NCI-H82 (cell line): ENCODE results near the gene DNMBP.
"Not testable (repeated sequence)": the region's sequence is repeated elsewhere in the genome, so short reads cannot be mapped to it uniquely, and the experiment has no call there.

Experiments used
- DNase-seq: peaks from one replicate; lab custom pipeline; 2025; lab: John Stamatoyannopoulos, UW

The DNMBP gene

GRCh38 chr10:100014071-100014762 lies 4.5 kb upstream of the DNMBP start:
- DNase-seq: peak; percentile 27

GRCh38 chr10:100013621-100014020 lies 3.9 kb upstream of the DNMBP start:
- no peak for DNase-seq

- not testable (repeated sequence) for DNase-seq
Measured at GRCh38 chr10:100011906-100012305, 2.2 kb upstream of the DNMBP start.

- peak; percentile 76 for DNase-seq
Measured at GRCh38 chr10:100009283-100009792, 409 bp downstream of the DNMBP start.

GRCh38 chr10:100008708-100009282 lies 952 bp downstream of the DNMBP start:
- DNase-seq: peak; percentile 28

GRCh38 chr10:100008142-100008522 lies 1.6 kb downstream of the DNMBP start:
- DNase-seq: no peak

- peak; percentile 40 for DNase-seq
Measured at GRCh38 chr10:100007231-100008141, 2.3 kb downstream of the DNMBP start.

- no peak for DNase-seq
Measured at GRCh38 chr10:100006243-100006886, 3.4 kb downstream of the DNMBP start.

- DNase-seq: no peak
Measured at GRCh38 chr10:100004805-100005510, 4.8 kb downstream of the DNMBP start.

- DNase-seq: no peak
Measured at GRCh38 chr10:100000109-100000644, 9.6 kb downstream of the DNMBP start.

- DNase-seq: no peak
Measured at GRCh38 chr10:99999319-100000108, 10.2 kb downstream of the DNMBP start.

- DNase-seq: no peak
Measured at GRCh38 chr10:99998889-99999288, 10.9 kb downstream of the DNMBP start.

GRCh38 chr10:99996671-99997648 lies 12.8 kb downstream of the DNMBP start:
- peak; percentile 35 for DNase-seq

GRCh38 chr10:99995713-99996112 lies 14.0 kb downstream of the DNMBP start:
- no peak for DNase-seq

GRCh38 chr10:99995269-99995668 lies 14.5 kb downstream of the DNMBP start:
- no peak for DNase-seq

GRCh38 chr10:99994801-99995200 lies 14.9 kb downstream of the DNMBP start:
- DNase-seq: no peak

- DNase-seq: peak; percentile 34
Measured at GRCh38 chr10:99993701-99994689, 15.8 kb downstream of the DNMBP start.

GRCh38 chr10:99985637-99986036 lies 24.1 kb downstream of the DNMBP start:
- DNase-seq: not testable (repeated sequence)
